ENCODE measurements around the gene LRRC4B.

- TF ChIP-seq, protein P1, sequence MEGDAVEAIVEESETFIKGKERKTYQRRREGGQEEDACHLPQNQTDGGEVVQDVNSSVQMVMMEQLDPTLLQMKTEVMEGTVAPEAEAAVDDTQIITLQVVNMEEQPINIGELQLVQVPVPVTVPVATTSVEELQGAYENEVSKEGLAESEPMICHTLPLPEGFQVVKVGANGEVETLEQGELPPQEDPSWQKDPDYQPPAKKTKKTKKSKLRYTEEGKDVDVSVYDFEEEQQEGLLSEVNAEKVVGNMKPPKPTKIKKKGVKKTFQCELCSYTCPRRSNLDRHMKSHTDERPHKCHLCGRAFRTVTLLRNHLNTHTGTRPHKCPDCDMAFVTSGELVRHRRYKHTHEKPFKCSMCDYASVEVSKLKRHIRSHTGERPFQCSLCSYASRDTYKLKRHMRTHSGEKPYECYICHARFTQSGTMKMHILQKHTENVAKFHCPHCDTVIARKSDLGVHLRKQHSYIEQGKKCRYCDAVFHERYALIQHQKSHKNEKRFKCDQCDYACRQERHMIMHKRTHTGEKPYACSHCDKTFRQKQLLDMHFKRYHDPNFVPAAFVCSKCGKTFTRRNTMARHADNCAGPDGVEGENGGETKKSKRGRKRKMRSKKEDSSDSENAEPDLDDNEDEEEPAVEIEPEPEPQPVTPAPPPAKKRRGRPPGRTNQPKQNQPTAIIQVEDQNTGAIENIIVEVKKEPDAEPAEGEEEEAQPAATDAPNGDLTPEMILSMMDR (IDR thresholded peaks at IDR 0.05), result no peak
- TF ChIP-seq POLR2A (IDR thresholded peaks at IDR 0.05), result no peak
These were observed 2.0 kb downstream of the LRRC4B start for GRCh38 chr19:50565984-50566903.
